OCI-LY1 (cell line): Measurements from ENCODE around the gene GOLGA7B.

Source experiments
- H2AFZ ChIP-seq: fragments of 200-600 bp; sonication (generic), shearing (Covaris generic); 2 replicates; pipeline ENCODE4 v1.6.0; 2014; ENCODE audit warnings: antibody characterized with exemption, mild to moderate bottlenecking, low read length
- H3F3A ChIP-seq: fragments of 200-600 bp; sonication (generic), shearing (Covaris generic); 2 replicates; pipeline ENCODE4 v1.6.0; 2014; ENCODE audit warnings: mild to moderate bottlenecking, antibody characterized with exemption, low read length, moderate library complexity; ENCODE audit not compliant: insufficient read depth
- H3K27ac ChIP-seq: fragments of 200-600 bp; sonication (generic); 2 replicates; pipeline ENCODE4 v1.5.1; 2014; ENCODE audit warnings: low read length, mixed run types, mild to moderate bottlenecking, low read depth; ENCODE audit not compliant: poor library complexity, severe bottlenecking
- H3K27me3 ChIP-seq: fragments of 200-600 bp; sonication (generic); 2 replicates; pipeline ENCODE4 v1.6.0; 2014; ENCODE audit warnings: antibody characterized with exemption, mild to moderate bottlenecking, low read length, moderate library complexity; ENCODE audit not compliant: insufficient read depth
- H3K36me3 ChIP-seq: fragments of 200-600 bp; sonication (generic); 2 replicates; pipeline ENCODE4 v1.6.1; 2014; ENCODE audit warnings: mild to moderate bottlenecking, antibody characterized with exemption, low read length, moderate library complexity, mixed read lengths; ENCODE audit not compliant: insufficient read depth
- H3K4me1 ChIP-seq: fragments of 200-600 bp; sonication (generic); 2 replicates; pipeline ENCODE4 v1.5.1; 2014; ENCODE audit warnings: mild to moderate bottlenecking, low read length, moderate library complexity; ENCODE audit not compliant: insufficient read depth, severe bottlenecking
- H3K4me2 ChIP-seq: fragments of 200-600 bp; sonication (generic), shearing (Covaris generic); 2 replicates; pipeline ENCODE4 v1.6.1; 2014; ENCODE audit warnings: low read length
- H3K4me3 ChIP-seq: fragments of 200-600 bp; sonication (generic); 2 replicates; pipeline ENCODE4 v1.5.1; 2014; ENCODE audit warnings: low read length, low read depth, mild to moderate bottlenecking, mixed read lengths; ENCODE audit not compliant: poor library complexity, severe bottlenecking
- H3K79me2 ChIP-seq: fragments of 200-600 bp; shearing (Covaris generic); 2 replicates; pipeline ENCODE4 v1.6.1; 2016; ENCODE audit warnings: mixed run types, low read length, mixed read lengths; ENCODE audit not compliant: insufficient read depth
- H3K9ac ChIP-seq: fragments of 200-600 bp; sonication (generic), shearing (Covaris generic); 2 replicates; pipeline ENCODE4 v1.6.1; 2014; ENCODE audit warnings: mild to moderate bottlenecking, low read length, mixed read lengths
- H3K9me2 ChIP-seq: fragments of 200-600 bp; sonication (generic), shearing (Covaris generic); 2 replicates; pipeline ENCODE4 v1.6.1; 2014; ENCODE audit warnings: low read depth, mild to moderate bottlenecking, low read length, mixed read lengths
- H3K9me3 ChIP-seq: fragments of 200-600 bp; shearing (Covaris generic); 2 replicates; pipeline ENCODE4 v1.6.1; 2014; ENCODE audit warnings: low read length, mixed read lengths
- H4K20me1 ChIP-seq: fragments of 200-600 bp; sonication (generic), shearing (Covaris generic); 2 replicates; pipeline ENCODE4 v1.6.0; 2016; ENCODE audit warnings: mild to moderate bottlenecking, low read length; ENCODE audit not compliant: insufficient read depth
- CTCF ChIP-seq: fragments of 200-600 bp; sonication (generic), shearing (Covaris generic); IDR thresholded peaks from 2 replicates; pipeline ENCODE4 v1.5.1; 2017; ENCODE audit warnings: mild to moderate bottlenecking, antibody characterized with exemption, low read length, moderate library complexity, mixed read lengths
- EZH2 ChIP-seq: fragments of 200-600 bp; sonication (generic), shearing (Covaris generic); IDR thresholded peaks from 2 replicates; pipeline ENCODE4 v1.8.0; 2017; ENCODE audit warnings: borderline replicate concordance, mixed run types, mild to moderate bottlenecking, antibody characterized with exemption, low read length, moderate library complexity, mixed read lengths

The GOLGA7B gene

GRCh38 chr10:97887399-97887798 is 37.8 kb downstream of the GOLGA7B start:
- TF ChIP-seq EZH2, result no peak
- TF ChIP-seq CTCF, result no peak
- H3F3A ChIP-seq, result no peaks in the 10 kb centered on the region
- H3K9me2 ChIP-seq, result no peaks in the 10 kb centered on the region
- no peaks in the 10 kb centered on the region for H3K4me1 ChIP-seq
- no peaks in the 10 kb centered on the region for H3K27me3 ChIP-seq
- H3K4me2 ChIP-seq, result no peak overlapping the region
- no peaks in the 10 kb centered on the region for H3K36me3 ChIP-seq
- H3K9me3 ChIP-seq, result no peaks in the 10 kb centered on the region
- no peaks in the 10 kb centered on the region for H4K20me1 ChIP-seq
- H2AFZ ChIP-seq, result no peak overlapping the region
- no peak overlapping the region for H3K27ac ChIP-seq
- no peaks in the 10 kb centered on the region for H3K79me2 ChIP-seq
- no peak overlapping the region for H3K9ac ChIP-seq
- H3K4me3 ChIP-seq, result no peak overlapping the region

DNA sequence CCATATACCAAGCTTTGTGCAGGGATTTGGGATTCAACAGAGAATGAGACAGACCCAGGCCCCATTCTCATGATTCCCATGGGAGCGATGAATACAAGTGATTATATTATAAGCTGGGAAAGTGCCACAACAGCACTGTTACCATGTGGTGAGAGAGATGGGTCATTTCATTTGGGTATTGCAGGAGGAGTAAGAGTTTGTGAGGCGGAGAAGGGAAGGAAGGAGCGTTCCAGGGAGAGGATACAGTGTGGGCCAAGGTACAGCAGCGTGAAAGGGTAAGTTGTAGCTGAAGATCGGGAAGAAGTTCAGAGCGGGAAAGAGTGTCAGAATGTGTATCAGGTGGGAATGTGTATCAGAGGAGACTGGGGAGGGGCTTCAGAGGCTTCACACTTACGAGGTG is 38.5 kb downstream of the GOLGA7B start:
- Histone ChIP-seq H3K27me3 (no peaks in the 10 kb centered on the region), H3K4me3 (no peak overlapping the region), H4K20me1 (no peaks in the 10 kb centered on the region), H3K36me3 (no peaks in the 10 kb centered on the region), H3K79me2 (no peaks in the 10 kb centered on the region), H3F3A (no peaks in the 10 kb centered on the region), H3K4me1 (no peaks in the 10 kb centered on the region), H3K4me2 (no peak overlapping the region), H3K9ac (no peak overlapping the region), H2AFZ (no peak overlapping the region), H3K9me2 (no peaks in the 10 kb centered on the region), H3K9me3 (no peaks in the 10 kb centered on the region), H3K27ac (no peak overlapping the region)
- TF ChIP-seq EZH2, result no peak
- TF ChIP-seq CTCF, result no peak

- H3K4me2 ChIP-seq, result no peak overlapping the region
- H3K27me3 ChIP-seq, result no peaks in the 10 kb centered on the region
- no peak overlapping the region for H2AFZ ChIP-seq
Observed at GRCh38 chr10:97888641-97889262, 39.1 kb downstream of the GOLGA7B start.

More at GRCh38 chr10:97888641-97889262, 39.1 kb downstream of the GOLGA7B start:
- Histone ChIP-seq H3K27ac (no peak overlapping the region), H3K4me3 (no peak overlapping the region), H3F3A (no peaks in the 10 kb centered on the region), H4K20me1 (no peaks in the 10 kb centered on the region), H3K4me1 (no peaks in the 10 kb centered on the region), H3K9me2 (no peaks in the 10 kb centered on the region), H3K9ac (no peak overlapping the region), H3K9me3 (no peaks in the 10 kb centered on the region), H3K36me3 (no peaks in the 10 kb centered on the region), H3K79me2 (no peaks in the 10 kb centered on the region)
- no peak for TF ChIP-seq CTCF
- no peak for TF ChIP-seq EZH2
